GM19372 (cell line): ENCODE data around the gene CNTNAP2.

Experiments used
- ATAC-seq: cut with Tn5 transposase; IDR thresholded peaks from one replicate; pipeline ENCODE4 v1.9.1; 2021; ENCODE audit warnings: mild to moderate bottlenecking, low read depth, moderate library complexity; ENCODE audit not compliant: unreplicated experiment

CNTNAP2 gene

GRCh38 chr7:146276888-146277287, 160.3 kb downstream of the CNTNAP2 start:
- ATAC-seq: no peak

GRCh38 chr7:146285418-146285817, 168.8 kb downstream of the CNTNAP2 start:
- no peak for ATAC-seq

GRCh38 chr7:146290746-146291145, 174.1 kb downstream of the CNTNAP2 start:
- ATAC-seq: no peak

- no peak for ATAC-seq
Measured at GRCh38 chr7:146291900-146292299, 175.3 kb downstream of the CNTNAP2 start.

- no peak for ATAC-seq
Measured at GRCh38 chr7:146296028-146296427, 179.4 kb downstream of the CNTNAP2 start.

GRCh38 chr7:146314962-146315361, 198.4 kb downstream of the CNTNAP2 start:
- ATAC-seq: no peak

- no peak for ATAC-seq
Measured at GRCh38 chr7:146319629-146320028, 203.0 kb downstream of the CNTNAP2 start.

- no peak for ATAC-seq
Measured at GRCh38 chr7:146321301-146321700, 204.7 kb downstream of the CNTNAP2 start.

- no peak for ATAC-seq
Measured at GRCh38 chr7:146331369-146331768, 214.8 kb downstream of the CNTNAP2 start.

GRCh38 chr7:146345251-146345650, 228.7 kb downstream of the CNTNAP2 start:
- no peak for ATAC-seq

- ATAC-seq: no peak
Measured at GRCh38 chr7:146346096-146346495, 229.5 kb downstream of the CNTNAP2 start.

- ATAC-seq: no peak
Measured at GRCh38 chr7:146355216-146355615, 238.6 kb downstream of the CNTNAP2 start.

- no peak for ATAC-seq
Measured at GRCh38 chr7:146359176-146359575, 242.6 kb downstream of the CNTNAP2 start.

- no peak for ATAC-seq
Measured at GRCh38 chr7:146366938-146367337, 250.3 kb downstream of the CNTNAP2 start.

GRCh38 chr7:146370171-146370570, 253.6 kb downstream of the CNTNAP2 start:
- no peak for ATAC-seq

GRCh38 chr7:146375170-146375569, 258.6 kb downstream of the CNTNAP2 start:
- ATAC-seq: no peak

GRCh38 chr7:146378196-146378595, 261.6 kb downstream of the CNTNAP2 start:
- no peak for ATAC-seq

GRCh38 chr7:146387140-146387539, 270.5 kb downstream of the CNTNAP2 start:
- ATAC-seq: no peak

GRCh38 chr7:146388928-146389327, 272.3 kb downstream of the CNTNAP2 start:
- no peak for ATAC-seq

GRCh38 chr7:146393346-146393745, 276.7 kb downstream of the CNTNAP2 start:
- ATAC-seq: no peak

- ATAC-seq: no peak
Measured at GRCh38 chr7:146397141-146397540, 280.5 kb downstream of the CNTNAP2 start.

- no peak for ATAC-seq
Measured at GRCh38 chr7:146401939-146402338, 285.3 kb downstream of the CNTNAP2 start.

- no peak for ATAC-seq
Measured at GRCh38 chr7:146405737-146406136, 289.1 kb downstream of the CNTNAP2 start.
